Testis (tissue), 2 donors: Measurements from ENCODE around the gene ASXL2.

Source experiments
- CTCF ChIP-seq, 3 experiments: fragments of 450-650 bp in 2 of 3; fragments of 200-600 bp in 1 of 3; sonication (generic) in 1 of 3; IDR thresholded peaks; one replicate each; pipeline ENCODE4 v1.5.1; 2016 to 2019; ENCODE audit warnings: antibody characterized with exemption in 3 of 3, mild to moderate bottlenecking in 2 of 3, moderate library complexity in 1 of 3
- POLR2A ChIP-seq: fragments of 450-650 bp; IDR thresholded peaks from one replicate; pipeline ENCODE4 v1.6.1; 2017; ENCODE audit warnings: antibody characterized with exemption, mild to moderate bottlenecking, moderate library complexity

GRCh38 chr2:25756536-25756935 lies 121.8 kb downstream of the ASXL2 start:
- TF ChIP-seq CTCF (IDR thresholded peaks at IDR 0.05) (no peak), POLR2A (no peak)
